ENCODE data around the gene ANKS1A. TPM values are rescaled to one million over a fixed set of nuclear protein-coding genes. Genes with fewer than 3 reads are reported as not detected.
"Not testable (repeated sequence)": the region's sequence is repeated elsewhere in the genome, so short reads cannot be mapped to it uniquely, and the experiment has no call there.

The ANKS1A gene
- total RNA-seq, 1 donor from 2014 or later: 12.2 TPM

DNA sequence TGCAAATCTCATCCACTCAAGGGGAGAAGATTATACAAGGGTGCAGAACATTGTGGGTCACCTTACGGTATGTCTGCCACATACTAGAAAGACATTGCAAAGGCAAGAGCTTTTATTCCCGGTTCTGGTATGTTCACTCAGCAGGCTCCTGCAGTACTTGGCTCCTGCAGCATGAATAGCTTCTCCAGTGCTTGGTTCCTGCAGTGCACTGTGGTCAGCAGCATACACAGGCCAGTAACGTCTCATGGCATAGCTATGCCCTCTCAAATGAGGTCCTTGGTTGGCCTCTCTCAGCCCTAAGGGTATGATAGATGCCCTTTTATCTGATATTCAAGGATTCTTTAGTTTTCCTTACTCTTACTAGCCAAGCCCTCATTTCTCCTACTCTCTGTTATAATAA is 239.4 kb downstream of the ANKS1A start:
- FAIRE-seq: no peak
- DNase-seq (ENCODE audit: low spot score in 2 of 2): no peak

- FAIRE-seq: no peak
- DNase-seq (ENCODE audit: low spot score in 2 of 2): no peak
These were observed 247.1 kb downstream of the ANKS1A start for GRCh38 chr6:35136185-35136584.

- not testable (repeated sequence) for FAIRE-seq
These were observed 249.1 kb downstream of the ANKS1A start for GRCh38 chr6:35138191-35138590.

GRCh38 chr6:35139470-35139869 is 250.4 kb downstream of the ANKS1A start:
- FAIRE-seq: no peak
- DNase-seq (ENCODE audit: low spot score in 2 of 2): no peak

More at GRCh38 chr6:35138191-35138590, 249.1 kb downstream of the ANKS1A start:
- DNase-seq (ENCODE audit: low spot score in 2 of 2): not testable (repeated sequence)

GRCh38 chr6:35139924-35140638 is 251.0 kb downstream of the ANKS1A start:
- DNase-seq (ENCODE audit: low spot score in 2 of 2) (peak; percentile 59 to 60), FAIRE-seq (peak; percentile 97)

GRCh38 chr6:35140639-35141006 is 251.6 kb downstream of the ANKS1A start:
- no peak for FAIRE-seq
- DNase-seq (ENCODE audit: low spot score in 2 of 2): no peak

Small RNA genes within 50 kb of the gene (small RNA-seq; reads per million reads assigned to genes)
- gene AL138721.1: not detected

Other genes with a start within 250 kb of the ANKS1A start
- 21.2 TPM for gene ILRUN, start 192.5 kb upstream of the ANKS1A start, total RNA-seq
- 24.9 TPM for gene SNRPC, start 131.8 kb upstream of the ANKS1A start, total RNA-seq
- gene BLTP3A, start 97.2 kb upstream of the ANKS1A start, total RNA-seq: 4.5 TPM
- 32.2 TPM for gene TAF11, start 1.2 kb upstream of the ANKS1A start, total RNA-seq

All from frontal cortex (tissue), 4 donors.